Measurements from ENCODE around the gene RNF6.

The RNF6 gene

GRCh38 chr13:26225896-26226617 is 3.9 kb upstream of the RNF6 start:
- DNase-seq, result no peak

GRCh38 chr13:26222520-26223046 is 469 bp upstream of the RNF6 start:
- DNase-seq, result no peak

GRCh38 chr13:26221399-26221720 is 754 bp downstream of the RNF6 start:
- DNase-seq, result no peak

GRCh38 chr13:26220575-26220974 is 1.5 kb downstream of the RNF6 start:
- DNase-seq, result no peak

DNA sequence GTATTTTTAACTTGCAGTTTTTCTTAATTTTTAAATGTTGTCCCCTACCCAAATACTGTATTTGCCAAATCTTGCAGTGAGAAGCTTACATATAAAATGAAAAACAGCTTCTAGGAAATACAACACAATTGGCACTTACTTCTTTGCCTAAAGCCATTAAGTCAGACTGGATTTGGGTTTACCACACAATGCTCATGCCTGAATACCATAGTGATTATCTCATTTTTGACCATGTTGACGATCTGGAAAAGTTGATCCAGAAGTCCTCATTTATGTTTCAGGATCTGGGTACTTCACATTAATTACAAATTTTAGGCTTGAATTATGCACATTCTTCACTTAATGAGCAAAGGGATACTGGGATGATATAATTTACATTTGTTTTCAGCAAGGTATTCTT is 2.4 kb downstream of the RNF6 start:
- DNase-seq, result peak; percentile 14

GRCh38 chr13:26216042-26216441 is 6.1 kb downstream of the RNF6 start:
- no peak for DNase-seq

- no peak for DNase-seq
Measured at GRCh38 chr13:26213982-26214381, 8.1 kb downstream of the RNF6 start.

GRCh38 chr13:26213345-26213744 is 8.8 kb downstream of the RNF6 start:
- no peak for DNase-seq

DNA sequence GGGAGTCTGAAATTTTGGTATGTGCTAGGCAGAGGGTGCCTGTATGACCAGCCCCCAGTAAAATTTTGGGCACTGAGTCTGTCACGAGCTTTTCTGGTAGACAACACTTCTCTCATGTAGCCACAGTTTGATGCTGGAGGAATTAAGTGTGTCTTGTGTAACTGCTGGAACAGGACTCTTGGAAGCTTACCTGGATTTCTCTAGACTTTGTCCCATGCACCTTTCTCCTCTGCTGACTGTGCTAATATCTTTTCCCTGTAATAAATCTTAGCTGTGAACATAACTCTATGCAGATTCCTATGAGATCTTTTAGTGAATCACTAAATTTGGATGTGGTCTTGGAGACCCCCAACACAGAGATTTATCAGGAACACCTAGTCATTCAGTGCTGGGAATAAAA is 13.8 kb downstream of the RNF6 start:
- no peak for DNase-seq

DNA sequence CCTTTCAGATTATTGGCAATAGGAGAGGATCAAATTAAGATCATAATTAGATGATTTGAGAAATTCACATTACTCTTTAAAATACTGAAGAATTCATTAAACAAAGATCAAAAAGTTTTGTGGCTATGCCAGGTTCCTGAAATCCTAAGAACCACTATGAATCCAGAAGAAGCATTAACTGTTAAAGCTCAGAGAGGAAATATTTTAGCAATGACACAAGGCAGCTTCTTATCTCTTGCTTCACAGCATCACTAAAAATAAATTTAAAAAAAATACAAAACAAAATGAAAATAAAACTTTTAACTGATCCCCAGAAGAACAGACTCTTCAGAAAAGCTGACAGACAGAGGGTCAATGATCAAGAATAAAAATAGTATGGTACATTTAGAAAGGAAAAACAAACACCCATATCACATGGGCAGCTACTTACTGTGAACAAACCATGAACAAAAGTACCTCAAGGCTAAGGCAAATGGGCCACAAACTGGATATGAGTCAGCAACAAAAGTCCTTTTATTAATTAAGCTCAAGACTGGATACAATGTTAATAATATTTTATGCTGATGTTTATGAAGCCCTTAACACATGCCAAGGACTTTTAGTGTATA is 19.6 kb downstream of the RNF6 start:
- peak; percentile 15 for DNase-seq

GRCh38 chr13:26200811-26201210 is 21.3 kb downstream of the RNF6 start:
- peak; percentile 6 for DNase-seq

GRCh38 chr13:26198116-26198515 is 24.0 kb downstream of the RNF6 start:
- no peak for DNase-seq

GRCh38 chr13:26197298-26197697 is 24.8 kb downstream of the RNF6 start:
- DNase-seq, result no peak

- DNase-seq, result no peak
Measured at GRCh38 chr13:26186995-26187394, 35.1 kb downstream of the RNF6 start.

GRCh38 chr13:26186118-26186870 is 35.8 kb downstream of the RNF6 start:
- peak; percentile 89 for DNase-seq

- DNase-seq, result no peak
Measured at GRCh38 chr13:26185720-26186117, 36.4 kb downstream of the RNF6 start.

DNA sequence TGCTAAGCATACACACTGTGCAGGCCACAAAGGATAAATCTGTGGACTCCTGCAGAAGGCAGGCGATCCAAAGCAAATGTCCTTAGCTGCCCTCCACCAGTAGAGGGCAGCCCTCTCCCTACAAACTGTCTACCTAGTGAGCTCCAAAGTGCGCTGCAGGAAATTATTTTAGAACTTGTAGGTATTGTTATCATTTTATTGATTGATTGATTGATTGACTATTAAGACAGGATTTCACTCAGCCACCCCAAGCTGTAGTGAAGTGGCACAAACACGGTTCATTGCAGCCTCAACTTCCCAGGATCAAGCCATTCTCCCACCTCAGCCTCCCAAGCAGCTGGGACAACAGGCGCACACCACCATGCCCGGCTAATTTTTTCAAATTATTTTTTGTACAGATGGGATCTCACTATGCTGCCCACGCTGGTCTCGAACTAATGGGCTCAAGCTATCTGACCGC is 37.3 kb downstream of the RNF6 start:
- peak; percentile 68 for DNase-seq

GRCh38 chr13:26183416-26183815 is 38.7 kb downstream of the RNF6 start:
- DNase-seq, result no peak

- no peak for DNase-seq
Measured at GRCh38 chr13:26179344-26179743, 42.8 kb downstream of the RNF6 start.

DNA sequence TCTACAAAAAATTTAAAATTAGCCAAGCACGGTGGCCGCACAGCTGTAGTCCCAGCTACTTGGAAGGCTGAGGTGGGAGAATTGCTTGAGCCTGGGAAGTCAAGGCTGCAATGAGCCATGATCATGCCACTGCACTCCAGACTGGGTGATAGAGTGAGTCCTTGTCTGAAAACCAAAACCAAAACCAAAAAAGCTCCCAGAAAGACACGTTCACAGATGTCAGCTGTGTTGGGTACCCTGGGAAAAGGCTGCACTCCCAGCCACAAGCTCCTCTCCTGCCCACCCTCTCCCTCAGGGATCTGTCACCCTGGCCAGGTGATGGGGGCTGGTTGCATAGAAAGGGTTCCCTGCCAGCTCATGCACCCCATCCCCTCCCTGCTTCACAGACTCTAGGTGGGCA is 53.3 kb downstream of the RNF6 start:
- no peak for DNase-seq

- DNase-seq, result no peak
Measured at GRCh38 chr13:26168237-26168814, 53.8 kb downstream of the RNF6 start.

DNA sequence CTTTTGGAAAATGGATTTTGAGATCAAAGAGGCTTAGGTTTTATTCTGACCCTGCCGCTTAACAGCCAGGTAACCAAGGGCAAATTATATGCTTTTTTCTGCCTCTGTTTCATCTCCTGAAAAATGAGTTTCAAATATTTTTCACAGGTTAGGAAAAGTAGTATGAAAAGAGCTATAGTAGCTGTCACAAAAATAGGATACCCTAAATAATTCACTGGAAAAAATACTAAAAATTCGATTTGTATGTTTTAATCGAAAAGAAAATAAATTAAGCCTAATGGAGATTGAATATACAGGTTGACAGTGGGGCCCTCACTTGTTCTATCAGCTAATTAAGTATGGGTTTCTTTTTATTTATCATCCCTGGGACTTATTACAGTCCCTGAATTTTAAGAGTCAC is 58.3 kb downstream of the RNF6 start:
- no peak for DNase-seq
